ENCODE data around the gene TM9SF4. TPM values are rescaled to one million over a fixed set of nuclear protein-coding genes. Genes with fewer than 3 reads are reported as not detected.

TM9SF4 gene
- total and polyA plus RNA-seq, 2 of the 8 experiments (the other 6 are each of a cell fraction or from before 2014, with no cell fraction given), result 38.4 to 68.7 TPM

DNA sequence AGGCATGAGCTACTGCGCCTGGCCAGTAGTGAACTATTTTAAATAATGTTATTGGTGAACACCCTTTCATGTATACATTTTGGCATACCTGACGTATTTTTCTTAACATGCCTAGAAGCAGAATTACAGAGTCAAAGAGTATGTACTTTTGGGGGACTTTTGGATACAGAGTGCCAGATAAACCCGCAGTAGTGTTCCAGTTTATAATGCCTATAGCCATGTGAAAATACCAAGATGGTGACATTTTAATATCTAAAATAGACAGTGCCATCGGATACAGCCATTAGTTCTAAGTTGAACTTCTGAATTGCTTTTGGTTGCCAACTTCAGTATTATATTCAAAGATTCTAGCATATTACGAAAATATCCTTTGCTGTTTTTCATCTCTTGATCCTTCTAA, 20.3 kb downstream of the TM9SF4 start:
- no peak overlapping the region for H2BK12ac ChIP-seq (ENCODE audit: low read depth, low read length)
- no peak overlapping the region for H4K91ac ChIP-seq (replicated peaks; ENCODE audit: insufficient read length, low read length)
- H3K79me1 ChIP-seq (ENCODE audit: low read depth, low read length), result peaks cover 6% of the 10 kb centered on the region; the same call in 1 of the 2 replicates
- peaks cover 2% of the 10 kb centered on the region; the same call in 1 of the 2 replicates for H3K23me2 ChIP-seq (ENCODE audit: low read depth, low read length)
- ChIA-PET POLR2A (ENCODE audit: partially characterized antibody) (no interaction called here), CTCF (ENCODE audit: partially characterized antibody) (interaction anchor here (2.2 kb wide), 1 partner anchor 98 kb away, joined by 4 read pairs; no protein-coding TSS in a partner anchor)
- no peaks in the 10 kb centered on the region for H3K9me3 ChIP-seq (ENCODE audit: insufficient read depth in 2 of 2, low read depth in 1 of 2, low read length in 1 of 2)
- no peak overlapping the region for H3K4me3 ChIP-seq (ENCODE audit: extremely low read depth in 1 of 4, insufficient read depth in 2 of 4, low read depth in 3 of 4, low read length in 4 of 4)
- no peak for FAIRE-seq
- no peak overlapping the region for H2BK15ac ChIP-seq (ENCODE audit: low read length)
- H3K27ac ChIP-seq (ENCODE audit: low read depth, low read length), result no peak overlapping the region
- no peak overlapping the region for H2BK20ac ChIP-seq (ENCODE audit: low read length)
- H3K36me3 ChIP-seq (ENCODE audit: control insufficient read depth in 2 of 4, insufficient read depth in 4 of 4, low read length in 3 of 4), result 0 out of 8 replicates have a peak, but pooled peaks cover 0 to 2% (median 0%) of the 10 kb centered on the region in 4 experiments
- no peak overlapping the region for H2AK5ac ChIP-seq (ENCODE audit: low read depth, low read length)
- H3K56ac ChIP-seq (replicated peaks; ENCODE audit: insufficient read length, low read depth, low read length), result no peak overlapping the region
- H2BK120ac ChIP-seq (replicated peaks; ENCODE audit: low read depth, low read length), result no peak overlapping the region
- H4K5ac ChIP-seq (ENCODE audit: insufficient read length, low read depth, low read length), result no peak overlapping the region
- H3K9ac ChIP-seq (replicated peaks in 1 of 4; ENCODE audit: extremely low read depth in 1 of 4, low read depth in 3 of 4, low read length in 3 of 4), result no peak overlapping the region
- 87% methylated on average over 5 of the region's 5 CpGs; no CpG with 5 or more reads in 1 of the 2 experiments for WGBS, 2 experiments (ENCODE audit: extremely low coverage in 1 of 2, insufficient coverage in 1 of 2, insufficient read length in 1 of 2, insufficient replicate concordance in 2 of 2, low coverage in 1 of 2, low lambda C conversion rate in 2 of 2, missing lambda C conversion rate in 1 of 2)
- no peak overlapping the region for H2AFZ ChIP-seq (ENCODE audit: low read length)
- H3K4ac ChIP-seq (replicated peaks; ENCODE audit: insufficient read length, low read depth, low read length), result no peak overlapping the region
- TF ChIP-seq GABPA (IDR thresholded peaks at IDR 0.05; ENCODE audit: borderline replicate concordance, insufficient read depth, low read length) (no peak), SP4 (IDR thresholded peaks at IDR 0.05; ENCODE audit: low read length) (no peak), TCF12 (IDR thresholded peaks at IDR 0.05; ENCODE audit: low read depth, low read length) (no peak), RFX5 (IDR thresholded peaks at IDR 0.05; ENCODE audit: borderline replicate concordance, low read depth, low read length) (no peak), ZNF274 (IDR thresholded peaks at IDR 0.05; ENCODE audit: borderline replicate concordance, extremely low read depth, low read length) (no peak), POU5F1 (IDR thresholded peaks at IDR 0.05; ENCODE audit: low read depth, low read length) (no peak), MAFK (IDR thresholded peaks at IDR 0.05; ENCODE audit: low read depth, low read length) (no peak)
- no peak overlapping the region for H3K4me2 ChIP-seq (ENCODE audit: insufficient read depth in 1 of 2, low read depth in 2 of 2, low read length in 2 of 2)
- no peak overlapping the region for H2BK5ac ChIP-seq (ENCODE audit: low read depth, low read length)
- H3K14ac ChIP-seq (ENCODE audit: insufficient read length), result no peak overlapping the region
- no peak overlapping the region for H4K8ac ChIP-seq (ENCODE audit: extremely low read depth, insufficient read depth, low read length)
- no peak for DNase-seq (ENCODE audit: low read depth in 1 of 2, low spot score in 2 of 2)
- H3K18ac ChIP-seq (ENCODE audit: extremely low read depth, low read length), result no peak overlapping the region
- no peaks in the 10 kb centered on the region for H3K27me3 ChIP-seq (replicated peaks in 1 of 4; ENCODE audit: control insufficient read depth in 3 of 4, extremely low read depth in 1 of 4, insufficient read depth in 3 of 4, low read length in 3 of 4)
- H3K79me2 ChIP-seq (ENCODE audit: control insufficient read depth in 1 of 2, insufficient read depth in 2 of 2, low read length in 2 of 2), result peaks cover 0 to 70% of the 10 kb centered on the region in 2 experiments; a peak in 2 of 4 replicates
- peaks cover 0 to 6% (median 0%) of the 10 kb centered on the region in 4 experiments; a peak in 1 of 7 replicates for H3K4me1 ChIP-seq (replicated peaks in 1 of 4; ENCODE audit: control insufficient read depth in 3 of 4, insufficient read depth in 4 of 4, low read length in 3 of 4)
- H3K23ac ChIP-seq (ENCODE audit: insufficient read length), result no peak overlapping the region
- H4K20me1 ChIP-seq (replicated peaks in 1 of 2; ENCODE audit: control insufficient read depth in 1 of 2, insufficient read depth in 2 of 2, low read length in 2 of 2), result peaks cover 6 to 19% of the 10 kb centered on the region in 2 experiments

All from H1 (cell line).